GM19455 (cell line): Measurements from ENCODE around the gene METTL22.

Source experiments
- ATAC-seq: cut with Tn5 transposase; IDR thresholded peaks from one replicate; pipeline ENCODE4 v1.9.1; 2021; ENCODE audit not compliant: unreplicated experiment

METTL22 gene

GRCh38 chr16:8686879-8687278 lies 65.4 kb downstream of the METTL22 start:
- ATAC-seq, result no peak

- ATAC-seq, result no peak
Measured at GRCh38 chr16:8689686-8690085, 68.2 kb downstream of the METTL22 start.

GRCh38 chr16:8691728-8692127 lies 70.2 kb downstream of the METTL22 start:
- ATAC-seq, result no peak

DNA sequence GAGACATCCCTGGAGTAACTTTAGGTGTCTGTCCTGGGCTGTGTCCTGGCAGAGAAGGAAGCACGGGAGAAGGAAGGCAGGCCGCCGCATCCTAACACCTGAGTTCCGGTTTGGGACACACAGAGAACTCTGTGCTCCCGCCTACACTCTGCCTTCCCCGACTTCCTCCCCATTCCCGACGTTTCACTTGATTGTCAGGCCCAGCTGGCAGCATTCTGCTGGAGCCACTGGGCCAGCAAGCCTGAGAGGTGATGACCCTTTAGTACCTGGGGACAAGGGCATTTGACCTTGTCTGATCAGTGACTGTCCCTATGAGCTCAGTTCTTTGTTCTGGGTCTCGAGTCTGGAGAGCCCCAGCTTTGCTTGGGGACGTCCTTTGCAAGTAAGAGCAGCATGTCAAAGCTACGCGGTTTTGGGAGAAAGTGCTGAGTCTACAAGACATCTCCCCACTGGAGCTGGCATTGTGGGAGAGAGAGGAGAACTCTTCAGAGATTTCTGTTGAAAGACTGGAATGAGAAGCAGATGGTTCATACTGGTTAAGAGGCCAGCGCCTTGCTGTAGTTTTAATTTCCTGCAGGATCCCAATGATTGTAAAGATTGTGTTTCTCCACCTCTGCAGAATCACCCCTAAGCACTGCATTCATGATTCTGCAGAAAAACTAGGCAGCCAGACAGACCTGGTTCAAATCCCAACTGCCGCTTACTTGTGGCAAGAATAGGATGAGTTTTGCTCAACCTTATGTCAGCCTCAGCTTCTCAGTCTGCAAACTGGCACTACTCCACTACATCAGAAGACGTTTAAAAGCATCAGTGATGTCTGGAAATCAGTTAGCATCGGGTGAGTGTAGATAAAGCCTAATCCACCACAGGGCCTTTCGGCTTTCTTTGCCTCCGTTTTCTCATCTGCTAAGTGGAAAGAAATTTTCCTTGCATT lies 73.6 kb downstream of the METTL22 start:
- ATAC-seq, result no peak

DNA sequence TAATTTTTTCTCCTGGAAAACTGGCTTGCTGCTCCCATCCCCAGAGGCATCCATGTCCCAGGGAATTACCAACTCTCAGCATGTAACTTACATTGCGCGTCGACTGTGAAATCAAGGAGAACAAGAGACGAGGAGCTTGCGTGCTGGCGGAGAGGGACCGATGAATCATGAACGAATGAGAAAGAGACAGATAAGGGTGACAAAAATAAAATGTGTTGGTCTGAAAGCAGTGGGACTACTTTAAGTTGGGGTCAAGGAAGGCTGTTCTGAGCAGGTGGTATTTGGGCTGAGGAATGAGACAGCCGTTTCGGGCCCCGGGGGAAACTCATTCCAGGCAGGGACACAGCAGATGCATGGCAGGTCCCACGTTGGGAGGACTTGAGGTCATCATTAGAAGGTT lies 75.4 kb downstream of the METTL22 start:
- ATAC-seq, result no peak

GRCh38 chr16:8697965-8698364 lies 76.5 kb downstream of the METTL22 start:
- ATAC-seq, result no peak
